ENCODE measurements around the gene SS18L1. TPM values are rescaled to one million over a fixed set of nuclear protein-coding genes. Genes with fewer than 3 reads are reported as not detected.

Gene SS18L1
- total and polyA plus RNA-seq, 8 donors = 5.5 to 34.8 (median 9.3) TPM

DNA sequence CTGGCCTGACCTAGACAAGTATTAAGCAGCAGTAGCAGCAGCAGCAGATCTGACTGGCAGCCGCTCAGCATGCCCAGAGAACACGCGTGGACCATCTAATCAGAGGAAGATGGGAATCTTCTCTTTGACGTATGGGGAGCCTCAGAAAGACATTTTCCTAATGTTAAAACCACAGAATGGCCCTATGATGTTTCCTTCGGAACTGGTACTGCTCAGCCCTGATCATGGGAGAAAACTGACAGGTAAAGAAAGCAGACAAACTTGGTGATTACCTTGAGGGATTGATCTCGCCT is 6.5 kb upstream of the SS18L1 start:
- H3K9me3 ChIP-seq = no peaks in the 10 kb centered on the region
- TF ChIP-seq, protein P1, sequence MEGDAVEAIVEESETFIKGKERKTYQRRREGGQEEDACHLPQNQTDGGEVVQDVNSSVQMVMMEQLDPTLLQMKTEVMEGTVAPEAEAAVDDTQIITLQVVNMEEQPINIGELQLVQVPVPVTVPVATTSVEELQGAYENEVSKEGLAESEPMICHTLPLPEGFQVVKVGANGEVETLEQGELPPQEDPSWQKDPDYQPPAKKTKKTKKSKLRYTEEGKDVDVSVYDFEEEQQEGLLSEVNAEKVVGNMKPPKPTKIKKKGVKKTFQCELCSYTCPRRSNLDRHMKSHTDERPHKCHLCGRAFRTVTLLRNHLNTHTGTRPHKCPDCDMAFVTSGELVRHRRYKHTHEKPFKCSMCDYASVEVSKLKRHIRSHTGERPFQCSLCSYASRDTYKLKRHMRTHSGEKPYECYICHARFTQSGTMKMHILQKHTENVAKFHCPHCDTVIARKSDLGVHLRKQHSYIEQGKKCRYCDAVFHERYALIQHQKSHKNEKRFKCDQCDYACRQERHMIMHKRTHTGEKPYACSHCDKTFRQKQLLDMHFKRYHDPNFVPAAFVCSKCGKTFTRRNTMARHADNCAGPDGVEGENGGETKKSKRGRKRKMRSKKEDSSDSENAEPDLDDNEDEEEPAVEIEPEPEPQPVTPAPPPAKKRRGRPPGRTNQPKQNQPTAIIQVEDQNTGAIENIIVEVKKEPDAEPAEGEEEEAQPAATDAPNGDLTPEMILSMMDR (IDR thresholded peaks at IDR 0.05) = peak in 1 of 7 experiments; percentile 42
- TF ChIP-seq POLR2AphosphoS5 (IDR thresholded peaks at IDR 0.05) = no peak
- no peak for DNase-seq
- 67 to 82% (median 79%) methylated on average over 6 of the region's 6 CpGs for WGBS, 5 donors
- H3K4me3 ChIP-seq = no peak overlapping the region
- peaks cover 76 to 88% (median 86%) of the 10 kb centered on the region in 4 donors for H3K36me3 ChIP-seq
- H3K27me3 ChIP-seq = no peaks in the 10 kb centered on the region
- no peak overlapping the region for H3K27ac ChIP-seq
- H3K4me1 ChIP-seq = peaks cover 24 to 67% (median 32%) of the 10 kb centered on the region in 4 donors
- intact Hi-C loops (cut with DNase I; ENCODE audit: low total_unique reads) = loop anchor here (5.0 kb wide), 1 partner anchor 70 kb away; the partner anchor contains the start of gene TAF4

DNA sequence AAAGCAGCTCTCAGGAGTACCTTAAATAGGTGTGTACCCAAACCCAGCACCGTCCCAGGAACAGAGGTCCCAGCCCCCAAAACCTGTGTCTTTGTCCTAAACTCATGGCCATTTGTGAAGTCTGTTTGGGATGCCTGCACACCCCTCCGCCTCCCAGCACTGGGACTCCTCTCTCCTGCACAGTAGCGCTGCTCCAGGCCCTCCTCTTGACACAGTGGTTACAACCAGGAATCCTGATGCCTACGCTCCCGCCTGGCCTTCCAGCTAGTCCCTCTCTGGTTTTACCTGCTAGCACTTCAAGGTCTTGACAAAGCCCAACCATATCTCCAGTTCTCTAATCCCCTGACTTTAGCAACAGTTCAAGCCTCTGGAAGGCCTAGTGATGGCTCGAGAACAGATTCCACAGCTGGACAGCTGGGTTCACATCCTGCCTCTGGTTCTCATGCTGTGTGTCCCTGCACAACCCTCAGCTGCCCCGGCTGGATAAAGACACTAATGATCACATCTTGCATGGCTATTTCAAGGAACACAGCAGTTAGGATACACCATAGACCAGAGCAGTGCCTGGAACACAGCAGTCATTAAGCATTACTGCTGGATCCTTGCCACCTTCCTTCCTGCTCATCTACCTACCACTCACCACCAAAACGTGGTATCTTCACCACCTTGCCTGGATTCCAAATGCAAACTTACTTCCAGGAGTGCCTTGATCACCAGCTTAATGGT is 5.9 kb upstream of the SS18L1 start:
- Histone ChIP-seq H3K27ac (peak overlapping the region in 1 of 5 donors; percentile 14), H3K9me3 (no peaks in the 10 kb centered on the region), H3K4me3 (no peak overlapping the region), H3K36me3 (peaks cover 70 to 82% (median 80%) of the 10 kb centered on the region in 4 donors), H3K4me1 (peaks cover 24 to 66% (median 34%) of the 10 kb centered on the region in 4 donors), H3K27me3 (no peaks in the 10 kb centered on the region)
- 68 to 81% (median 77%) methylated on average over 8 of the region's 8 CpGs for WGBS, 5 donors
- no peak for TF ChIP-seq POLR2AphosphoS5 (IDR thresholded peaks at IDR 0.05)
- no peak for TF ChIP-seq POLR2A (IDR thresholded peaks at IDR 0.05)
- TF ChIP-seq, protein P1 (IDR thresholded peaks at IDR 0.05) = no peak
- TF ChIP-seq EP300 (IDR thresholded peaks at IDR 0.05) = no peak
- intact Hi-C loops (cut with DNase I; ENCODE audit: low total_unique reads) = loop anchor here (5.0 kb wide), 1 partner anchor 70 kb away; the partner anchor contains the start of gene TAF4
- DNase-seq = no peak

GRCh38 chr20:62138204-62138543 is 5.4 kb upstream of the SS18L1 start:
- Histone ChIP-seq H3K36me3 (peaks cover 67 to 76% (median 75%) of the 10 kb centered on the region in 4 donors), H3K9me3 (no peaks in the 10 kb centered on the region), H3K4me3 (no peak overlapping the region), H3K27ac (peak overlapping the region in 1 of 5 donors; percentile 14), H3K27me3 (no peaks in the 10 kb centered on the region), H3K4me1 (peaks cover 24 to 61% (median 33%) of the 10 kb centered on the region in 4 donors)
- intact Hi-C loops (cut with DNase I; ENCODE audit: low total_unique reads) = loop anchor here (5.0 kb wide), 1 partner anchor 71 kb away; the partner anchor contains the start of gene TAF4
- WGBS, 5 donors = 81 to 90% (median 84%) methylated on average over 11 of the region's 11 CpGs
- TF ChIP-seq, protein P1 (IDR thresholded peaks at IDR 0.05) = no peak
- no peak for TF ChIP-seq EP300 (IDR thresholded peaks at IDR 0.05)
- no peak for TF ChIP-seq POLR2AphosphoS5 (IDR thresholded peaks at IDR 0.05)
- TF ChIP-seq POLR2A (IDR thresholded peaks at IDR 0.05) = no peak
- DNase-seq = no peak

DNA sequence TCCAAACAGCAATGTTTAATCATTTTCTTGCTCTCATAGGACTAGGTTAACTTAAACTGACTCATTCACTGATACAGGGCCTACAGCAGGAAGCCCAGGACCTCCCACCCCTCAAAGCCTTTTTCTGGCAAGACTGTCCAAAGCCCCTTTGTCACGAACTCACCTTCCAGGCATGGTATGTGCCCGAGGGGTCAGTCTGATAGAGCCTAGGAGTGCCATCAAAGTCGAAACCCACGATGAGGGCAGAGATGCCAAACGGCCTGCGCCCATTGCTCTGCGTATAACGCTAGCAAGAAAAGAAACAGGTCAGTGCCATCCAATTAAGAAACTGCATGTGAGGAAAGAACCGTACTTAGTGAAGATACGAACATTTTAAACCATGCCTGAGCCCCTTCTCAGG is 4.7 kb upstream of the SS18L1 start:
- Histone ChIP-seq H3K4me1 (peaks cover 24 to 56% (median 31%) of the 10 kb centered on the region in 4 donors), H3K4me3 (no peak overlapping the region), H3K36me3 (peaks cover 60 to 69% (median 68%) of the 10 kb centered on the region in 4 donors), H3K9me3 (no peaks in the 10 kb centered on the region), H3K27ac (no peak overlapping the region), H3K27me3 (no peaks in the 10 kb centered on the region)
- DNase-seq = no peak
- intact Hi-C loops (cut with DNase I; ENCODE audit: low total_unique reads) = loop anchor here (5.0 kb wide), 1 partner anchor 72 kb away; the partner anchor contains the start of gene TAF4
- no peak for TF ChIP-seq POLR2AphosphoS5 (IDR thresholded peaks at IDR 0.05)
- 90 to 94% (median 92%) methylated on average over 10 of the region's 10 CpGs for WGBS, 5 donors

GRCh38 chr20:62139636-62140035 is 3.9 kb upstream of the SS18L1 start:
- Histone ChIP-seq H3K27me3 (no peaks in the 10 kb centered on the region), H3K9me3 (no peaks in the 10 kb centered on the region), H3K27ac (no peak overlapping the region), H3K4me1 (peaks cover 23 to 52% (median 31%) of the 10 kb centered on the region in 4 donors), H3K36me3 (peaks cover 55 to 62% (median 60%) of the 10 kb centered on the region in 4 donors), H3K4me3 (no peak overlapping the region)
- TF ChIP-seq POLR2AphosphoS5 (IDR thresholded peaks at IDR 0.05) = no peak
- TF ChIP-seq, protein P1 (IDR thresholded peaks at IDR 0.05) = no peak
- 91 to 93% (median 92%) methylated on average over 9 to 13 of the region's 13 CpGs for WGBS, 5 donors
- no peak for DNase-seq
- intact Hi-C loops (cut with DNase I; ENCODE audit: low total_unique reads) = loop anchor here (5.0 kb wide), 1 partner anchor 72 kb away; the partner anchor contains the start of gene TAF4
